HG02943 (cell line): ENCODE results near the gene PGF.

ENCODE experiments used
- ATAC-seq: cut with Tn5 transposase; IDR thresholded peaks from one replicate; pipeline ENCODE4 v1.9.1; 2021; ENCODE audit warnings: mild to moderate bottlenecking, low read depth, moderate library complexity; ENCODE audit not compliant: unreplicated experiment

PGF gene

DNA sequence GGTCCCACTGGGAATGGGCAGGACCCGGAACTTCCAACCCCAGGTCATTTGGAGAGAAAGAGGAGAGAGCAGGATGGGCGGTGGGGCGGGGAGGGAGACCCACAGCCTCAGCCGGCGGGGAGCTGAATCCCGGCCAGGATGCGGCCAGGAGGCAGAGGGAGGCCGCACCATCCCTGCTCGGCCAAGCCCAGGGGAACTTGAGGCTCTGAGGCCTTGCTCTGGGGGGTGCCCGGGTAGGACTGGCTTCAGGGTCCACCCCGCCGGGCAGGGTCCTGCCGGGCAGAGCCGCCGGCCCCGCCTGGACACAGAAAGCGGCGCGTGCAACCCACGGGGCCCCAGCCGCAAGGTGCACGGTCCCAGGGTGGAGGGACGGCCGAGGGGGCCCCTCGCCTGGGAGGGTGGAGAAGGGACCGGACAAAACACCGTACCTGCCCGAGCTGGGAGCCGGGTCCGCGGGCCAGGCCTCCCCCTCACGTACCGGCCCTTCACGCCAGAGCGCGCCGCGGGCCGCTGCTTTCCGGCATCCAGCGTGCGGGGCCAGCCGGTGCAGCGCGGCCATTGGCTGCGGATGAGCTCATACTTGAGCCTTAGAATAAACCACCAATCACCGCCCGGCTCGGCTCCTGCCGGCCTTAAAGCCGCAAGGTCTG lies 32.5 kb downstream of the PGF start, which contains the start of gene RPS6KL1:
Gene RPS6KL1 (minus strand): TSS at position 509 of the 650 bp plus-strand sequence. CDS start 1,719 bp downstream, outside the sequence.
- ATAC-seq, result peak; percentile 67

DNA sequence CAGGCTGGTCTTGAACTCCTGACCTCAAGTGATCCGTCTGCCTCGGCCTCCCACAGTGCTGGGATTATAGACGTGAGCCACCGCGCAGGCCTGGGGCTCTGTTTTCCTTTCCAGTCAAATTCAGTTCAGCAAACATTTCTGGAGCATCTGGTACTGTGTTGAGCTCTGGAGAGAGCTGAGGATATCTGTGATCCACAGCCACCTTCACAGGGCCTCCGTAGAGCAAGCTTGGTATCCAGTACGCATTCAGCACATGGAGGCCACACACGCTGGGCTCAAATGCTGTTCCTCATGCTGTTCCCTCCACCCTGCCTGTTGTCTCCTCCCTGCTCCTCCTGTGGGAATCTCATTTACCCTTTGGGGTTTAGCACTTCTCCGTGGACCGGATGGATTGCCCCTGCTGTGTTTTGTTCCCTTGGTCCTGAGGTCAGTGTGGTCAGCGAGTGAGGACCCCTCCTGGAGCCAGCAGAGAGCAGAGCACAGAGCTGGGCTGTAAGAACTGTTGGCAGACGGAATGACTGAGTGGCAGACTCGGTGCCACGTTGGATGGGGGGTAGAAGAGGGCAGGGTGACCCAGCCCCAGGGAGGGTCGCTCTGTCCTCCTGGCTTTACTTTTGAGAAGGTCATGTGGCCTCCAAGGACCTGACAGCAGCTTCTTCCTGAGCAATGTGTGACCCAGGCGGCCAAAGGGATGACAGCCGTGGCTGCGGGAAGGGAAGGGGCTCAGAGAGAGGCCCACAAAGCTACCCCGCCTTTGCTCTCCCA lies 33.2 kb downstream of the PGF start:
- no peak for ATAC-seq

DNA sequence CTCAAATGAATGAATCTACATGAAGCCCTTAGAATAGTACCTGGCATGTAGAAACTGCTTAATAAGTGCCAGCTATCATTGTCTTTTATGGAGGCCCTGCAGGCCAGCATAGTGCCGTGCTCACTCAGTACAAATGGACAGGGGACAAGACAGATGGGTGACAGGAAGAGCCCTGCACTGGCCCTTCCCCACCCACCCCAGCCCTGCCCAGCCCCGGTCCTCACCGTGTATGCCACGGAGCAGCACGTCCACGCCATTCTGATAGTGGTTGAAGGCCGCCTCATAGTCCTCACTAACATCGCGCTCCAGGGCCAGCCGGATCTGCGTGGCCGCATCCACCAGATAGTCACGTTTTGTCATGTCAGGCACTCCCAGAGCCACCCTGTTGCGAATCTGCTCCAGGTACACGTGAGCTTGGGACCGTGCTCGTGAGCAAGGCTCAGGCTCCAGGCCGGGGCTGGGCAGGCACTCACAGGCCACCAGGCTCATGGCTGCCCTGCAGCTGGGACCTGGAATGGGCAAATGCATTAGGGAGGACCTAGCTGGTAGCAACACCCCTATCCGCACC lies 34.3 kb downstream of the PGF start:
- ATAC-seq, result no peak

DNA sequence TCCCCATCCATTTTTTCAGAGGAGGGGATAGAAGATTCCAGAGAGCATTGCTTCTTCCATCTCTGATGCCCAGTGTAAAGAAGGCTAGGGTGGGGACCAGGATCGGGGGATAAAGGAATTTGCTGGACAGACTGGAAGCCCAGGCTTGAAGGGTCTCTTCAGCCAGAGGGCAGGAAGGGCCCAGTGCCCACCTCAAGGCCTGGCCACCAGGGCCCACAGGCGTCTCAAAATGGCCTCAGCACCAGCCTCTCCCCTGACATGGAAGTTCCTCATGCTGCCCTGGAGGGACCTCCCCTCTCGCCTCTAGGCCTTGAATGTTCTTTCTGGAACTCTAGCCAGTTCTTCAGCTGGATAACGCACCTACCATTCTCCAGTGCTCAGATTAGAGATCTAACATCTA lies 35.1 kb downstream of the PGF start:
- ATAC-seq, result no peak

- no peak for ATAC-seq
These were observed 35.8 kb downstream of the PGF start for GRCh38 chr14:74919421-74920165.

DNA sequence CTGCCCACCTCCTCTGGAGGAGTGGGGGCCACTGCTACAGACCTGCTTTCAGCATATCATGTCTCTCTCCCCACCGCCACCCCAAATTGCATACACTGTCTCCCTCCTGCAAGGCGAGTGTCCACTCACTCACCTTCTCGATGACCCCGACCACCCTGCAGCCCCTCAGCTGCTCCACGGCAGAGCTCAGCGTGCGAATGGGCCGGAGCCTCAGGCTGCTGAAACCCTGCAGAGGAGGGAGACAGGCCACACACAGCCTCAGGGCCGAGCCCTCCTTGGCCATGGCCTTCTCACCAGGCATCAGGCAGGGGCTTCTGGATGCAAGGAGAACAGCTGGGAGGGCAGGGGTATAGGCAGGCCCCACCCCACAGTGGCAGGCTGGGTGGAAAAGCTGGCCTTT lies 37.0 kb downstream of the PGF start:
- ATAC-seq, result no peak

DNA sequence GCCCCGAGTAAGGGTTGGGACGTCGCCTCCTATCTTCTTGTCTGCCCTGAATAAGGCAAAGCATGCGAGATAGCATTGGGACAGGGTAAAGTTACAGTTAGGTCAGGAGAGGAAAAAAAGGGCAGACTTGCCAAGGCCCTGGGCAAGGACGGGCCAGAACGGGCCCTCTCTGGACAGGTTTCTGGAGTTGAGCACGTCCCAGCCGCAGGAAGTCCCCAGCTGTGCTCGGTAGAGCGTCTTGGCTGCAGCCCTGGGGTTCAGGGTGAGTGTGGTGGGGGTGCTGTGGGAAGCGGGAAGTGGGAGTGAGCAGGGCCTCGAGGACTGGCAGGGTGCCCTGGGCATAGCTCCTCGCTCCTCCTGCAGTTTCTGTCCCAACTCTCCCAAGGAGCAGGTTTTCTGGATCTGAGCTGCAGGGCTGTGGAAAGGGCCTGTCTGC lies 37.7 kb downstream of the PGF start:
- no peak for ATAC-seq

GRCh38 chr14:74917178-74917543 lies 38.2 kb downstream of the PGF start:
- ATAC-seq, result no peak

DNA sequence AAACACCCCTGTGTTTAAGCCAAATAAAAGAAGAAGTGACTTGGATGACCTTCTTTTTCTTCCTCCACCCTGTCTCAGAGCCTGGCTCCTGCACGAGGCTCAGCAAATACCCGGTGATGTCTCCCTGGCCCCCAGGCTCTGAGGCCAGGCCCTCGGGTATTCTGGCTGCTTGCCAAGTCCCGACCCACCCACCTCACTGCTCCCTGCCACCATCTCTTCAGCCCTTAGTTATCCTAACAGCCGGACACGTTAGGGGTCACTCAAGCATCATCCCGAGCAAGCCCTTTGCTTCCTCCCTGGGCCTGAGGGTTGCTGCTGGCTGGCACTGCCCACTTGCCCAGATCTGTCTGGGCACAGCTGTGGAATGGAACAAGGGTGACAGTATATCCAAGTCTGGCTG lies 39.6 kb downstream of the PGF start:
- ATAC-seq, result no peak

GRCh38 chr14:74915426-74915825 lies 40.0 kb downstream of the PGF start:
- ATAC-seq, result no peak

GRCh38 chr14:74913986-74914573 lies 41.3 kb downstream of the PGF start:
- ATAC-seq, result no peak

DNA sequence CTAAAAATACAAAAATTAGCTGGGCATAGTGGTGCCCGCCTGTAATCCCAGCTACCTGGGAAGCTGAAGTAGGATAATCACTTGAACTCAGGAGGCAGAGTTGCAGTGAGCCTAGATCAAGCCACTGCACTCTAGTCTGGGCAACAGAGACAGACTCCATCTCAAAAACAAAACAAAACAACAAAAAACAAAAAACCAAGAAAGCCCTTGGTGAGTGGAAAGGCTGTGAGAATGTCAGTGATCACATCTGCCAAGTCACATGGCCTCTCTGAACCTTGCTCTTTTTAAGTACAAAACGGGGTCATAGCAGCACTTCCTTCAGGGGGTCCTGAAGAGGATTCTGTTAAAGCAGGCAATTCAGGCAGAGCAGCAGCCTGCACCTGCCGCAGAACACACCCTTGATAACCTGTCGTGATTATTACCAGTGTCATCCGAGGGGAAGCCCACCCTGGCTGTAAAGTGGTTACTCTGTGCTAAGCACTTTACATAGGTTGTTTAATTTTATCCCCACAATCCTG lies 41.9 kb downstream of the PGF start:
- no peak for ATAC-seq

DNA sequence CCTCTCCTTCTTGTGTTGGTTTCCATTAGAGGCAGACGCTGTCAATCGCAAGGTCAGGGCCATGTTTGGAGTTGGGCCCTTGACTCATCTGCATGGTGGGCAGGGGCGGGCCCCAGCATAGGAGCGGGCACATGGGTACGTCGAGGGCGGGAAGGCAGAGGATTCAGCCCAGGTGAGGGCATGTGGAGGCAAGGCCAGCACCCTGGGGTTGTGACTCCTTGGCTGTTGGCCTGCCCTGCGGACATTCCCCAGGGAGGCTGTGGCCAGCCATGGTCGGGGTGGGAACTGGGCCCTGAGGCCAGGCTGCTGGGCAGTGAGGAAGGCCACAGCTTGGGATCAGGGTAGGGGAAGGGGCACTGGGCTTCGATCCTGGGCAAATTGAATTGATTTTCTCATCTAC lies 42.6 kb downstream of the PGF start:
- ATAC-seq, result no peak

DNA sequence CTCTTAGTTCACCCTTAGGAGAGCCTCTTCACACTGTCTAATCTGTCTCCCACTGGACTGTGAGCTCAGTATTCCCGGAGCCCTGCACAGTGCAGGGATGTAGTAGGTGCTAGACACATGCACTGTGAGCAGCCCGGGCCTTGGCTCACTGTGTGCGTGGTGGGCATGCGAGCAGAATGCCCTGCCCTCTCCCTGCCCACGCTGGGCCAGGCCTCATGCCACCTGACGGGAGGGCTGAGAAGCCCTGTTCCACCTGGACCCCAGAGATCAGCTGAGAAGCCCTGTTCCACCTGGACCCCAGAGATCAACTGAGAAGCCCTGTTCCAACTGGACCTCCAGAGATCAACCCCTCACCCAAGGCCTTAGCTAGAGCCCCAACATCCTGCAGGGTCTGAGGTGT lies 43.3 kb downstream of the PGF start:
- ATAC-seq, result no peak

GRCh38 chr14:74911704-74912103 lies 43.7 kb downstream of the PGF start:
- ATAC-seq, result no peak

- ATAC-seq, result no peak
These were observed 44.2 kb downstream of the PGF start for GRCh38 chr14:74911221-74911620.

- no peak for ATAC-seq
These were observed 44.8 kb downstream of the PGF start for GRCh38 chr14:74910556-74910955.

DNA sequence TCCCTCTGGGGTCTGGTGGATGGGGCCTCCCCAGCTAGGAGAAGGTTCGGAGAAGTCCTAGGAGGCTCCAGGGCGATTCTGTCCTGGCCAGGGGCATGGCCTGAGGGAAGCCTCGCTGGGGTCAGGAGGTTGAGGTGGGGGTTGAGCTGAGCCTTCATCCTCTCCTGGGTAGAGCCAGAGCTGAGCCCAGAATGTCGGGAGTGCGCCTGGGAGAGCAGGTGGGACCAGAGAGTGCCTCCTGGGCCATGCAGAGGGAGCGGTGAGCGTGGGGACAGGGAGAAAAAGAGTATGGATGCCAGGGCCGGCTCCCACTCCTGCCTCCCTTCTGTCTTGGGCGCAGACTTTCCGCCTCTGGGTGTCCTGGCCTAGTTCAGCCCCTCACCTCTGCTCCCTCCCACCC lies 45.5 kb downstream of the PGF start:
- no peak for ATAC-seq

DNA sequence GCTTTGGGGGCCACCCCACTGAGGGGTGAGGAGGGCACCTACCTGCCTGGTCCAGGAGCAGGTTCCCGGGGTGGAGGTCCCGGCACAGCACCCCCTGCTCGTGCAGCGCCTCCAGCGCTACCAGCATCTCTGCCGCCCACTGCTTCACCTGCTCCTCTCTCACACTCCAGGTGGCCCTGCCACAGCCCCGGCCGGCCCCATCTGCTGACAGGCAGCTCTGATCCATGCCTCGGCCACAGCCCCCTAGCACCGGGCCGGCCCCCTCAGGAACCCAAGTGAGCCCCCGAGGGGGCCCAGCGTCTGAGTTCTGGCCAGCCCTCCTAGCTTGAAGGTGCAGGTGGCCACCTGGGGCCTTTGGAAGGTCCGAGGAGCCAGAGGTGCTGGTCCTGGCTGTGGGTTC lies 45.9 kb downstream of the PGF start:
- no peak for ATAC-seq

DNA sequence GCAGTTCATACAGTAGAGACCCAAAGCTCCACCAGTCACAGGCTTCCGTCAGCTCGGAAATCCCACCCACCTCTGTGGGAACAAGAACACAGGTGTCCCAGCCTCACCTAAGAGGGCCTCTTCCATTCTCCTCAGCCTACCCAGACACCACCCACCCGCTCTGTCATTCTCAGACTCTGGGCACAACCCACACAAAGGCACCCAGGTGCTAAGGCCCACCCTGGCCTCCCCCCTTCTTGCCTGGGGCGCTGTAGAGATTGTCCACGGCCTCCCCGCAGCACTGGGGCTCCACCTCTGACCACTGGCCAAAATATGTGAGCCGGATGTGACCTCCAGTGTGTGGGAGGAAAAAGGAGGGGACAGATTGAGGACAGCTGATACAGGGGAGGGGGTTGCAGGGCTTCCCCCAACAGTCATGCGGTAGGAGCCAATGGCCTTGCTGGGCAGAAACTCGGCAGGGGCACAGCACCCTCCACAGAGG lies 46.5 kb downstream of the PGF start:
- ATAC-seq, result no peak
